Adrenal gland (tissue), 12 donors: ENCODE data around the gene TRIM37. TPM values are rescaled to one million over a fixed set of nuclear protein-coding genes. Genes with fewer than 3 reads are reported as not detected.

Experiments used
- DNase-seq, 7 donors: peaks; one replicate each; pipeline ENCODE4 v3.0.0-alpha.2; 2019 to 2020
- H3K27ac ChIP-seq, 5 donors: fragments of 200-600 bp; sonication (generic) in 4 of 5; 1 replicate in 3 of 5; 2 replicates in 2 of 5; pipeline versions ENCODE4 v1.5.1 to v1.8.0; 2016 to 2020; ENCODE audit warnings: mild to moderate bottlenecking in 1 of 5
- H3K27me3 ChIP-seq: fragments of 200-600 bp; 2 replicates; pipeline ENCODE4 v1.8.0; 2021
- H3K36me3 ChIP-seq, 2 donors: fragments of 200-600 bp; replicated peaks in 1 of 2; 1 replicate in 1 of 2; 2 replicates in 1 of 2; pipeline versions ENCODE4 v1.5.1 to v1.8.0; 2018 to 2022
- H3K4me1 ChIP-seq, 2 donors: fragments of 200-600 bp; replicated peaks in 1 of 2; 1 replicate in 1 of 2; 2 replicates in 1 of 2; pipeline versions ENCODE4 v1.5.1 to v1.8.0; 2018 to 2021
- H3K4me3 ChIP-seq, 4 donors: fragments of 200-600 bp; sonication (generic) in 3 of 4; one replicate each; pipeline ENCODE4 v1.5.1; 2016 to 2018
- H3K9me3 ChIP-seq, 3 donors: fragments of 200-600 bp; sonication (generic) in 1 of 3; replicated peaks in 1 of 3; 1 replicate in 2 of 3; 2 replicates in 1 of 3; pipeline versions ENCODE4 v1.5.1 to v1.8.0; 2016 to 2021
- POLR2A ChIP-seq, 2 donors: fragments of 450-650 bp; IDR thresholded peaks; one replicate each; pipeline ENCODE4 v1.6.1; 2017; ENCODE audit warnings: antibody characterized with exemption in 2 of 2, mild to moderate bottlenecking in 2 of 2, moderate library complexity in 1 of 2
- WGBS, 4 donors: extraction: QIAGEN DNeasy Blood & Tissue Kit in 2 of 4; methylation state at CpG; one replicate each; pipeline versions ENCODE4 v1.1.5 to v1.1.7; 2013 to 2017; 5-methylcytosine and 5-hydroxymethylcytosine counted together
- intact Hi-C, 2 donors: fragments of 100-400 bp; cut with DNase I; formaldehyde crosslinking; loops; one replicate each; pipeline versions ENCODE4 v1.14.1 to v1.15.0; 2022 to 2023
- polyA plus RNA-seq, 3 donors: library from polyadenylated mRNA; stranded (reverse); fragments of 200-250 nt in 2 of 3; fragments of 350-450 nt in 1 of 3; fragmentation: Illumina TruSeq in 1 of 3; extraction: RNeasy Lipid Tissue Mini Kit (QIAGEN cat#74804) in 1 of 3; gene quantifications; one replicate each; pipeline ENCODE4 v1.2.3, GENCODE V29; 2013 to 2014
- total RNA-seq, 9 donors: library from RNA; depleted of rRNA in 4 of 9; stranded (reverse); fragments of >200 nt in 4 of 9; fragments of 120-200 nt in 1 of 9; fragmentation: NEBNext Ultra II Directional in 1 of 9; extraction: Animal tissue kit (Norgen Biotek cat#: 25700) in 1 of 9; gene quantifications; one replicate each; pipeline versions ENCODE4 v1.1.0 to v1.2.4, GENCODE V29; 2013 to 2023
- TF ChIP-seq, protein P1 (sequence below), 6 experiments: fragments of 450-650 bp in 4 of 6; fragments of 200-600 bp in 2 of 6; sonication (generic) in 1 of 6; IDR thresholded peaks; 1 replicate in 5 of 6; 2 replicates in 1 of 6; pipeline versions ENCODE4 v1.5.1 to v1.8.0; 2016 to 2021; ENCODE audit warnings: antibody characterized with exemption in 6 of 6, mild to moderate bottlenecking in 2 of 6, moderate library complexity in 1 of 6
- donor health status: healthy with polysubstance abuse.
- donor health status: Bipolar disorder and iron deficiency.
- donor health status: DM: yes; HTN: yes; CAD: no.
- donor health status: DM: no; HTN: no; CAD: no.
- donor health status: DM: no; HTN: no; CAD: no.
- donor health status: DM: yes; HTN: yes; CAD: no.

Gene TRIM37
- total and polyA plus RNA-seq, 12 donors = 6.0 to 37.2 (median 25.0) TPM

GRCh38 chr17:58947824-58948223 lies 158.9 kb downstream of the TRIM37 start:
- no peak for DNase-seq
- Histone ChIP-seq H3K4me1 (no peaks in the 10 kb centered on the region), H3K36me3 (no peaks in the 10 kb centered on the region), H3K27ac (no peak overlapping the region), H3K27me3 (no peaks in the 10 kb centered on the region), H3K9me3 (peaks cover 0 to 11% (median 4%) of the 10 kb centered on the region in 3 donors), H3K4me3 (no peak overlapping the region)
- 81 to 84% (median 82%) methylated on average over 3 of the region's 3 CpGs for WGBS, 4 donors
- intact Hi-C loops = no loop called here
- TF ChIP-seq, protein P1, sequence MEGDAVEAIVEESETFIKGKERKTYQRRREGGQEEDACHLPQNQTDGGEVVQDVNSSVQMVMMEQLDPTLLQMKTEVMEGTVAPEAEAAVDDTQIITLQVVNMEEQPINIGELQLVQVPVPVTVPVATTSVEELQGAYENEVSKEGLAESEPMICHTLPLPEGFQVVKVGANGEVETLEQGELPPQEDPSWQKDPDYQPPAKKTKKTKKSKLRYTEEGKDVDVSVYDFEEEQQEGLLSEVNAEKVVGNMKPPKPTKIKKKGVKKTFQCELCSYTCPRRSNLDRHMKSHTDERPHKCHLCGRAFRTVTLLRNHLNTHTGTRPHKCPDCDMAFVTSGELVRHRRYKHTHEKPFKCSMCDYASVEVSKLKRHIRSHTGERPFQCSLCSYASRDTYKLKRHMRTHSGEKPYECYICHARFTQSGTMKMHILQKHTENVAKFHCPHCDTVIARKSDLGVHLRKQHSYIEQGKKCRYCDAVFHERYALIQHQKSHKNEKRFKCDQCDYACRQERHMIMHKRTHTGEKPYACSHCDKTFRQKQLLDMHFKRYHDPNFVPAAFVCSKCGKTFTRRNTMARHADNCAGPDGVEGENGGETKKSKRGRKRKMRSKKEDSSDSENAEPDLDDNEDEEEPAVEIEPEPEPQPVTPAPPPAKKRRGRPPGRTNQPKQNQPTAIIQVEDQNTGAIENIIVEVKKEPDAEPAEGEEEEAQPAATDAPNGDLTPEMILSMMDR (IDR thresholded peaks at IDR 0.05) = no peak
- TF ChIP-seq POLR2A (IDR thresholded peaks at IDR 0.05) = no peak

DNA sequence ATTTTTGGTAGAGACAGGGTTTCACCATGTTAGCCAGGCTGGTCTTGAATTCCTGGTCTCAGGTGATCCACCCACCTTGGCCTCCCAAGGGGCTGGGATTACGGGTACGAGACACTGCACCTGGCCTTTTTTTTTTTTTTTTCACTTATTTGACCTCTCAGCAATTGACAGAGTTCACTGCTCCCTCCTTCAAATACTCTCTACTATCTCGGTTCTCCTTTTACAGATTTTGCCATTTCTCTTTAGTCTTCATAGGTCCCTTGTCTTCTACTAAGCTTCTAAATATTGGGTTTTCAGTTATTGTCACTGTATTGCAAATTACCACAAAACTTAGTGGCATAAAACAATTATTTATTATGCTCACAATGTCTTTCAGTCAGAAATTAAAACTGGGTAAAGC lies 159.3 kb downstream of the TRIM37 start:
- H3K36me3 ChIP-seq = no peaks in the 10 kb centered on the region
- TF ChIP-seq, protein P1 (IDR thresholded peaks at IDR 0.05) = no peak
- TF ChIP-seq POLR2A (IDR thresholded peaks at IDR 0.05) = no peak
- WGBS, 4 donors = 88 to 99% (median 94%) methylated on average over 3 of the region's 3 CpGs
- no peak for DNase-seq
- no peaks in the 10 kb centered on the region for H3K27me3 ChIP-seq
- no peak overlapping the region for H3K27ac ChIP-seq
- H3K9me3 ChIP-seq = peaks cover 0 to 11% (median 4%) of the 10 kb centered on the region in 3 donors
- intact Hi-C loops = no loop called here
- H3K4me3 ChIP-seq = no peak overlapping the region
- H3K4me1 ChIP-seq = no peaks in the 10 kb centered on the region

DNA sequence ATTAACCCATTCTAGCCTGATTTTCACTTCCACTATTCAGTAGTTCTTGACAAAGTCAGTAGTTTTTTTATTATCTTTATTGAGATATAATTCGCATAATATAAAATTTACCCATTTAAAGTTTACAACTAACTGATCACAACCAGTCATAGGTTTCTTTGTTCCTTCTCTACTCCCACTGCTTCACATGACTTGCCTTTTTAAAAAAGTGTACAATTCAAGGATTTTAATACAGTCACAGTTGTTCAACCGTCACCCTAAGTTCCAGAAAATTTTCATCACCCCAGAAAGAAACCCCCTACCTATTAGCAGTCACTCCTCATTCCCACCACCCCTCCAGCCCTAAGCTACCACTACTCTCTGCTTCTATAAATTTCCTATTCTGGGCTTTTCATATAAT lies 162.5 kb downstream of the TRIM37 start:
- Histone ChIP-seq H3K36me3 (no peaks in the 10 kb centered on the region), H3K4me3 (no peak overlapping the region), H3K27ac (no peak overlapping the region), H3K27me3 (no peaks in the 10 kb centered on the region), H3K4me1 (no peaks in the 10 kb centered on the region), H3K9me3 (no peaks in the 10 kb centered on the region)
- 89 to 95% (median 92%) methylated on average over 2 of the region's 2 CpGs for WGBS, 4 donors
- intact Hi-C loops = no loop called here
- DNase-seq = no peak
- TF ChIP-seq, protein P1 (IDR thresholded peaks at IDR 0.05) = no peak
- TF ChIP-seq POLR2A (IDR thresholded peaks at IDR 0.05) = no peak

DNA sequence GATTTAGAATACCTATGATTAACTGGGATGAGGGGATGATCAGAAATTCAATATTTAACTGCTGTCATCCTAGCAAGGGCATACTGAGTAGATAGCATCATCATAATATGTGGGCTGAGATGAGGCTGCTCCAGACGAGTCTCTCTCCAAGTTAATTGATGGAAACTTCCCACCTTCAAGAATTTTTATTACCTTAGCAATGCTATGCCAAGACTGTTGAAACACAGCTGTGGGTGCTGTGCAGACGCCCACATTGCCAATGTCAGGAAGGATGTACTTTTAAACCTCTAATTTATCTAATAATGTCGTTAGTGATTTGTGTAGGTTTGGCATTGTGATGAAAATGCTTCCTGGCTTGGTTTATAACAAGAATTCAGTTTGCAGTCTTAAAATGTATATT lies 170.4 kb downstream of the TRIM37 start:
- H3K36me3 ChIP-seq = no peaks in the 10 kb centered on the region
- TF ChIP-seq, protein P1 (IDR thresholded peaks at IDR 0.05) = no peak
- TF ChIP-seq POLR2A (IDR thresholded peaks at IDR 0.05) = no peak
- WGBS, 4 donors = 49 to 65% (median 55%) methylated on average over 3 of the region's 3 CpGs
- no peaks in the 10 kb centered on the region for H3K9me3 ChIP-seq
- H3K4me1 ChIP-seq = no peaks in the 10 kb centered on the region
- H3K27ac ChIP-seq = no peak overlapping the region
- no peak for DNase-seq
- no peak overlapping the region for H3K4me3 ChIP-seq
- intact Hi-C loops = no loop called here
- H3K27me3 ChIP-seq = no peaks in the 10 kb centered on the region
